ENCODE data around the gene HOXB2. TPM values are rescaled to one million over a fixed set of nuclear protein-coding genes. Genes with fewer than 3 reads are reported as not detected.

Gene HOXB2
- total and polyA plus RNA-seq, 9 of the 15 experiments (the other 6 are each of a cell fraction or from before 2014, with no cell fraction given) = 2.1 to 97.7 (median 21.2) TPM

GRCh38 chr17:48500435-48501426 lies 44.2 kb downstream of the HOXB2 start (continued):
- TF ChIP-seq, protein P1, sequence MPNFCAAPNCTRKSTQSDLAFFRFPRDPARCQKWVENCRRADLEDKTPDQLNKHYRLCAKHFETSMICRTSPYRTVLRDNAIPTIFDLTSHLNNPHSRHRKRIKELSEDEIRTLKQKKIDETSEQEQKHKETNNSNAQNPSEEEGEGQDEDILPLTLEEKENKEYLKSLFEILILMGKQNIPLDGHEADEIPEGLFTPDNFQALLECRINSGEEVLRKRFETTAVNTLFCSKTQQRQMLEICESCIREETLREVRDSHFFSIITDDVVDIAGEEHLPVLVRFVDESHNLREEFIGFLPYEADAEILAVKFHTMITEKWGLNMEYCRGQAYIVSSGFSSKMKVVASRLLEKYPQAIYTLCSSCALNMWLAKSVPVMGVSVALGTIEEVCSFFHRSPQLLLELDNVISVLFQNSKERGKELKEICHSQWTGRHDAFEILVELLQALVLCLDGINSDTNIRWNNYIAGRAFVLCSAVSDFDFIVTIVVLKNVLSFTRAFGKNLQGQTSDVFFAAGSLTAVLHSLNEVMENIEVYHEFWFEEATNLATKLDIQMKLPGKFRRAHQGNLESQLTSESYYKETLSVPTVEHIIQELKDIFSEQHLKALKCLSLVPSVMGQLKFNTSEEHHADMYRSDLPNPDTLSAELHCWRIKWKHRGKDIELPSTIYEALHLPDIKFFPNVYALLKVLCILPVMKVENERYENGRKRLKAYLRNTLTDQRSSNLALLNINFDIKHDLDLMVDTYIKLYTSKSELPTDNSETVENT (CRISPR knock-in tag; IDR thresholded peaks at IDR 0.05) = no peak
- peak; percentile 69 to 80 (median 73) for TF ChIP-seq CTCF (IDR thresholded peaks at IDR 0.05 in 2 of 3, conservative IDR thresholded peaks at IDR 0.05 in 1 of 3; ENCODE audit: insufficient read depth in 2 of 3, low read depth in 1 of 3, low read length in 3 of 3)
- TF ChIP-seq NFRKB (IDR thresholded peaks at IDR 0.05; ENCODE audit: low read depth) = no peak
- TF ChIP-seq ZNF589 (CRISPR knock-in tag; IDR thresholded peaks at IDR 0.05; ENCODE audit: low read depth) = no peak
- TF ChIP-seq, protein P2, sequence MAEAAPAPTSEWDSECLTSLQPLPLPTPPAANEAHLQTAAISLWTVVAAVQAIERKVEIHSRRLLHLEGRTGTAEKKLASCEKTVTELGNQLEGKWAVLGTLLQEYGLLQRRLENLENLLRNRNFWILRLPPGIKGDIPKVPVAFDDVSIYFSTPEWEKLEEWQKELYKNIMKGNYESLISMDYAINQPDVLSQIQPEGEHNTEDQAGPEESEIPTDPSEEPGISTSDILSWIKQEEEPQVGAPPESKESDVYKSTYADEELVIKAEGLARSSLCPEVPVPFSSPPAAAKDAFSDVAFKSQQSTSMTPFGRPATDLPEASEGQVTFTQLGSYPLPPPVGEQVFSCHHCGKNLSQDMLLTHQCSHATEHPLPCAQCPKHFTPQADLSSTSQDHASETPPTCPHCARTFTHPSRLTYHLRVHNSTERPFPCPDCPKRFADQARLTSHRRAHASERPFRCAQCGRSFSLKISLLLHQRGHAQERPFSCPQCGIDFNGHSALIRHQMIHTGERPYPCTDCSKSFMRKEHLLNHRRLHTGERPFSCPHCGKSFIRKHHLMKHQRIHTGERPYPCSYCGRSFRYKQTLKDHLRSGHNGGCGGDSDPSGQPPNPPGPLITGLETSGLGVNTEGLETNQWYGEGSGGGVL (CRISPR knock-in tag; IDR thresholded peaks at IDR 0.05) = no peak
